ENCODE measurements around the gene C14orf39.

C14orf39 gene

GRCh38 chr14:60485598-60486251 is at the start of gene C14orf39:
Gene C14orf39, minus strand, starts transcription at chr14:60486063. Its CDS starts 985 bp downstream, at chr14:60485078.
- DNase-seq: no peak

- DNase-seq: no peak
Observed at GRCh38 chr14:60532442-60532841, 46.6 kb upstream of the C14orf39 start.

GRCh38 chr14:60515511-60516289 is 29.8 kb upstream of the C14orf39 start:
- DNase-seq: no peak

- DNase-seq: peak; percentile 48
Observed at GRCh38 chr14:60514741-60515491, 29.1 kb upstream of the C14orf39 start.

- peak; percentile 57 for DNase-seq
Observed at GRCh38 chr14:60514378-60514740, 28.5 kb upstream of the C14orf39 start.

- DNase-seq: no peak
Observed at GRCh38 chr14:60512973-60513571, 27.2 kb upstream of the C14orf39 start.

- no peak for DNase-seq
Observed at GRCh38 chr14:60512126-60512525, 26.3 kb upstream of the C14orf39 start.

GRCh38 chr14:60510951-60511599 is 25.2 kb upstream of the C14orf39 start:
- no peak for DNase-seq

GRCh38 chr14:60510254-60510950 is 24.5 kb upstream of the C14orf39 start:
- DNase-seq: no peak

- no peak for DNase-seq
Observed at GRCh38 chr14:60509438-60510253, 23.8 kb upstream of the C14orf39 start.

- DNase-seq: peak; percentile 68
Observed at GRCh38 chr14:60508707-60509437, 23.0 kb upstream of the C14orf39 start, which contains the start of gene SIX6. Gene SIX6, plus strand, starts transcription at chr14:60509146. Its CDS starts 253 bp downstream, at chr14:60509399.

GRCh38 chr14:60508363-60508706 is 22.5 kb upstream of the C14orf39 start:
- no peak for DNase-seq

GRCh38 chr14:60506985-60507829 is 21.3 kb upstream of the C14orf39 start:
- no peak for DNase-seq

GRCh38 chr14:60506462-60506984 is 20.7 kb upstream of the C14orf39 start:
- DNase-seq: no peak

- no peak for DNase-seq
Observed at GRCh38 chr14:60506010-60506409, 20.1 kb upstream of the C14orf39 start.

GRCh38 chr14:60505448-60505847 is 19.6 kb upstream of the C14orf39 start:
- DNase-seq: no peak

- DNase-seq: no peak
Observed at GRCh38 chr14:60502541-60502940, 16.7 kb upstream of the C14orf39 start.

GRCh38 chr14:60495946-60496345 is 10.1 kb upstream of the C14orf39 start:
- DNase-seq: no peak

GRCh38 chr14:60490270-60490669 is 4.4 kb upstream of the C14orf39 start:
- no peak for DNase-seq
